A204.1 (cell line): Measurements from ENCODE around the gene KCND3.
"Not testable (repeated sequence)": the region's sequence is repeated elsewhere in the genome, so short reads cannot be mapped to it uniquely, and the experiment has no call there.

Experiments used
- FAIRE-seq: peaks from 2 replicates; lab custom pipeline; 2012; peaks lifted over from hg19 to GRCh38; lab: Jason Lieb, UNC

Gene KCND3

DNA sequence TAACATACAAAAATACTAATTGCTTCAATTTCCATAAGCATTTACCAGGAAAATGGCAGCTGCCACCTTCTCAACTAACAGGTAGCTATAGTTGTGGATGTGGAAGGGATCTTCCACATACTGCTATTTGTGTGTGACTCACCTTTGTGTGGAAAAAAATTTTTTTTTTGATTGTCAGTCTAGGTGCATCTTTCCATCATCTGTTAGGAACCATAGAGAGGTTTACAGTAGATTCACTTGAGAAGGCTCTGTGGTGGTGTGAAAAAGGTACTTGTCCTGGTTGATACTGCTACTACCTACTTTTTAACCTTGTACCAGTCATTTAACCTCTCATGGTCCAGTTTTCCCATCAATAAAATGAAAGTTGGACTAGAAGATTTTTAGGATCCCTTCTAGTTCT is 220.8 kb downstream of the KCND3 start:
- FAIRE-seq = no peak

DNA sequence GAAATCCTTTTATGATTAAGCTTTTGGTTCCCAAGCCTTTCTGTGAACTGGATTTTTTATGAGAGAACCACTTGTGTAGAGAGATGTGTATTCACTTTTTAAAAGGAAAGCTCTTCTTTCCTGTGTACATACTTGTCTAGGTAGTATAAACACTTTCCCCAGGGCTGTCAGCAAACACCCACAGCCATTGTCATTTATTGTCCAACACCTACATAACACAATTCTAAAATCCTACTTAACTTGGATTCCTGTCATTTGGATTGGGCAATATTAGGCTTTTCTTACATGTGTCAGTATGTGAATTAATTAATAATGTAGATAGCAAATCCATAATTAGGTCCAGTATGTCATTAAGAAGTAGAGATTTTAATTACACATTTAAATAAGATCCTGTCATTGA is 221.4 kb downstream of the KCND3 start:
- no peak for FAIRE-seq

DNA sequence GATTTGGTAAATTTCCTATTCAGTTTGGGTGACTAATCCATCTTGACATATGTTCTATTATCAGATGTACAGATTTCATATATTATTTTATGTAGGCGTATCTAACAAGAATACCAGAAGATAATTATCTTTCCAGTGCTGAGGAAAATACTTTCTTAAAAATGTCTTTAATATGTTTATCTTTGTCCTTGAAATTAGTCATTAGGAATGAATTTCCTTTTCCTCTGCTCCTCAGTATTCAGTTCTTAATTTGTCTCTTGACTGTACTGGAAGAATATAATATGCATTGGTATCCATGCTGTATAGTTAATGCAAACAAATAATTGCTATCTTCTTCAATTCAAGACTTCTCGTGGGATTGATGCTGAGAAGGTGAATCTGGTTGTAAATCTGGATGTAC is 227.1 kb downstream of the KCND3 start:
- FAIRE-seq = no peak

DNA sequence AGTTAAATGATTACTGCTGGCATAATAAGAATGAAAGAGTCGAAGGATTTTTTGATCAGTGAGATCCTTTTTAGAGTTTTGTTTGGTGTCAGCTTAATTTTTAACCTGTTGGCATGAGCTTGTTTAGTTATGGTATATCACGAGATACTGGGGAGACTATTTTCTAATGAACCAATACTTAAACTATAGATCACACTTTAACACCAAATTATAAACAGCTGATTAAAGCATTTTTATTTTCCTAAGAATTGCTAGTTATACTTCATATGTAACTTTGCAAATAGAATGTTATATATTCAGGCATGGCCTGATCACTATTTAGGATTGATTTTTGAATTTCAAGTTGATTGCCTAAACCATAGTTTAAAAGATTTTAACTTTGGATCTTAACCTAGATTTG is 227.8 kb downstream of the KCND3 start:
- no peak for FAIRE-seq

DNA sequence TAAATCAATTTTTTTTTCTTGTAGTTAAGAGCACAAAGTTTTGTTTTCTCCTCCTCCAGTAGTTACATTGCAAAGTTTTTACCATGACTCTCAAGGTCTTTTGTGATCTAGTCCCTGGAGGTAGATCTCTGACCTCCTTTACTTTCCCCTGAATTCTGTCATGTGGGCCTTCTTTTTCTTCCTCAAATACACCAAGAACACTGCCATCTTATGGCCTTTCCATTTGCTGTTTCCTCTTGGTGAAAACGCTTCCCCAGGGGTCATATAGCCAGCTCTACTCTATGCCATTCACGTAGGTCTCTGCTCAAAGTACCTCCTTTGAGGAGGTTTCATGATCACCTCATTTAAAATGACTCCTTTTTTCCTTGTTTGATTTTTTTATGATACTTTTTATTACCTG is 231.1 kb downstream of the KCND3 start:
- no peak for FAIRE-seq

DNA sequence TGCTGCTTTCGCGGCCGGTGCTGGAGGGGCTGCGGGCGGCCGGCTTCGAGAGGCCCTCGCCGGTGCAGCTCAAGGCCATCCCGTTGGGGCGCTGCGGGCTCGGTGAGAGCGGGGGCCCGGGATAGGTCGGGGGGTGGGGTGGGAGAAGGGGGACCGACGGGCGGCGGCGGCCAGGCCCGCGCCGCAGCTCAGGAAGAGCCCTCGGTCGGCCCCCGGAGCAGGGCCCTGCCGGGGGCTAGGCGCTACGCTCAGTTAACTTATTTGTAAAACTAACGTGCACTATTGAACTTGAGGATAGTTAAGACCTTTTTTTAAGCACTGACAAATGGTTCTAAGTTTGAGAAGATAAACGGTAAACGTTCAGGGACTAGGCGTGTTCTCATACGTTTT is 233.3 kb downstream of the KCND3 start:
- no peak for FAIRE-seq

DNA sequence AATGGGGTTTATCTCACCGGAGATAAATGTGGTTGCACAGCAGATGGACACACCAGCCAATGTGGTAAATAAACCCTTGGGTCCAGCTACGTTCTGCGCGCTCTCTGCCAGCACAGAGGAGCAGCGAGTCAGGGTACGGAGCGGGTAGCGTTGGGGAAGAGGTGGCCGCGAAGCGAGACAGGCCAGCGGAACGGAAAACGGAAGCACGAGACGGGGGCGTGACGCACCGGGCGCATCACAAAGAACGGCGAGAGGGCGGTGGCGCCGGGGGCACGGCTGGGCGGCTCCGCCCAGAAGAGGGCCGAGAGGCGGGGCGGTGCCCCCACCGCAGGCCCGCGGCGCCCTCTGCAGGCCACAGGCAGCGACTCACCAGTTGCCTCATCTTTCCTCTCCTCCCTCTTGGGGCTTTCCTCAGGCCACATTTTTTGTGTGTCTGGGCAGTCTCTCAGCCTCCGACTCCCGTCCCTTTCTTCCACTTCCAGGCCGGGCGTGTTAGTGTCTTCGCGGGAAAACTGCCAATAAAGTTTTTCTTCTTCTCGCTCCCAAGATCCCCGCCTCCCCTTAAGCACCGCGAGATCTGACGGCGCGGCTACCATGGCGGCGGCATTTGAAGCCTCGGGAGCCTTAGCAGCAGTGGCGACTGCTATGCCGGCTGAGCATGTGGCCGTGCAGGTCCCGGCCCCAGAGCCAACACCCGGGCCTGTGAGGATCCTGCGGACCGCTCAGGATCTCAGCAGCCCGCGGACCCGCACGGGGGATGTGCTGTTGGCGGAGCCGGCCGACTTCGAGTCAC is 233.9 kb downstream of the KCND3 start, which contains the start of gene DDX20:
DDX20 (plus strand) TSS at position 571 of the 793 bp plus-strand sequence; CDS start at position 595, 24 bp downstream.
- FAIRE-seq = no peak

DNA sequence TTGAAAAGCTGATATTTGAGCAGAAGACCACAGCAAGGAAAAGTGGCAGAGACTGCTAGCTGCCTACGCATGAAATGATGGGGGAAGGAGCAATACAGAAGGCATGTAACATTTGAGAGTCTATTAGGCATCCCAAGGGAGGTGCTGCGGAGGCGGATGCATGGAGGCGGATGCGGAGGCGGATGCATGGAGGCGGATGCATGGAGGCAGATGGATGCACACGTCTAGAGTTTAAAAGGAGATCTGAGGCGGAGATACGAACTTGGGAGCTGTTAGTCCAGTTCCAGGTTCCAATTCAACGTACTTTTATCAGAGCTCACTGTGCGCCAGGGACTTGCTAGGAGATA is 234.5 kb downstream of the KCND3 start:
- no peak for FAIRE-seq

DNA sequence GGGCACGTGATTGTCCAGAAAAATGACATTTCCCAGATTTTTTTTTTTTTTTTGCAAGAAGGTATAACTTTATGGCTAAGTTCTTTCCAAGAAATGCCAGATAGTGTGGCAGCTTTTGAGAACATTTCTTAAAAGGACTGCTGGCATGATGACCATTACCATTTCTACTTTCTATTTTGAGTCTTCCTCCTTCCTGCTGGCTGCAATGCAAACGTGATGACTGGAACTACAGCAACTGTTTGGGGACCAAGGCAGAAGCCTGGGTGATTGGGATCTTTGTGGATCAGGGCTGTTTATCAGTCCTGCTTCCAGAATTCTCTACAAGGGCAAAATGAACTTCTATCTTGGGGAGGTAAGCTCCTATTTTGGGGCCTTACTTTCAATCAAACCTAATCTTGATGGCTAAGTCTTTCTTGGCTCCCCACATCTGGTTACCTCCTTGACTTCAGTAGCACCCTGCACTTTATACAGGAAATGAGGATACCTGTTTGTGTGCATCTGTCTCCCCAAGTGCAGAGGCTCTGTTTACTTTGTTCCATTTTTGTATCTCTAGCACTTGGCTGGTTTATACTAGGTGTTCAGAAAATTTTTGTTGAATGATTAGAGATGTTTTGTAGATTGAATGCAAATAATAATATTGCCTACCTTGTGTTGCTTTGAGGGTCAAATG is 237.4 kb downstream of the KCND3 start:
- no peak for FAIRE-seq

DNA sequence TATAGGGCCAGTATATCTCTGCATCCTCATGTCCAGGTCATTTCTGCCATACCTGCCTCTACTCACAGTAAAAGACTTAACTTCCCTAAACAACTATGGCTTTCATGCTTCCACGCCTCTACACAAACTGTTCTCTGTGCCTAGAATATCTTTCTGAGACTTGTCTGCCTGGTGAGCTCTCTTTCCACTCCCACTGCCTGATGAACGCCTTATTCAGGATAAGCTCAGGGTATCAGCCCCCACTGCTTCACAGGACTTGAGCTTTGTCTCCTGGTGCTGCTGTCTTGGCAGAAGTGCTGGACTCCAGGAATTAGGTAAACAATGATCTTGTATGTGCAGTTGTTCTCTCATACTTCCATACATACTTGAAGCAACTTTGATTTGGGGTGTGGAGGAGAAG is 238.6 kb downstream of the KCND3 start:
- FAIRE-seq = no peak

DNA sequence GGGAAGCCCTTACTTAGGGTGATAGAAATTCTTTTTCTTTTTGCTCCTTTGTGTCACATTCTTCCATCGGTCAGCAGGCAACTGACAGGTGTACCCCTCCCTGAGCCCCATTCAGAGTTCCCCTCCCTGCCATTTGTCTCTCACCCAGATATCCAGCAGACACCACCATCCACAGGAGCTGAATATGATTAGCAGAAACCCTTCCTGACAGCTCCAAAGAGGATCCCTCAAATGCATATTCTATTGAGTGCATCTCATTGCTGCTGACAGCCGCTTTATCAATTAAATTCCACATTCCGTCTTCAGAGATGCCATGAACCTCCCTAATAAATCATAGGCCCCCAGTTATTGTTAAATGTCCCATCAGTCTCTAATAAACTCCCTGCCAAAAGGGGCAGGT is 239.8 kb downstream of the KCND3 start:
- FAIRE-seq = no peak

DNA sequence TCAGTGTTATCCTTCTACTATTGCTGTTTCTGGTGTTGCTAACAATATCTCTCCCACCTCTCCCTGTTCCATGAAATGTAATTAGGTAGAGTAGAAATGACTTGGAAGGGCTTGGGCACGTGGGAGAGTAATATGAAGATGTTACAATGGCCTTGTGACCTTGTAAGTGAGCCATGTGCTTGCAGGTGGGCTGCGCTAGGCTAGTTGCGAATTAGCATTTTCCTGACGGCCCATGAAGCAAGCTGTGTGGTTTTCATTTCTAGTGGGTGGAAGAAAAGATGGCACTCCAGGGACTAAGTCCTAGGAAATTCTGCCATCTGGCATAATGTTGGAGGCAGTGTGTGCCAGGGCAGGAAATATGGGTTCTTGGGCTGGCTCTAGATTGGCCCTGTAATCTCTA is 241.5 kb downstream of the KCND3 start:
- no peak for FAIRE-seq

DNA sequence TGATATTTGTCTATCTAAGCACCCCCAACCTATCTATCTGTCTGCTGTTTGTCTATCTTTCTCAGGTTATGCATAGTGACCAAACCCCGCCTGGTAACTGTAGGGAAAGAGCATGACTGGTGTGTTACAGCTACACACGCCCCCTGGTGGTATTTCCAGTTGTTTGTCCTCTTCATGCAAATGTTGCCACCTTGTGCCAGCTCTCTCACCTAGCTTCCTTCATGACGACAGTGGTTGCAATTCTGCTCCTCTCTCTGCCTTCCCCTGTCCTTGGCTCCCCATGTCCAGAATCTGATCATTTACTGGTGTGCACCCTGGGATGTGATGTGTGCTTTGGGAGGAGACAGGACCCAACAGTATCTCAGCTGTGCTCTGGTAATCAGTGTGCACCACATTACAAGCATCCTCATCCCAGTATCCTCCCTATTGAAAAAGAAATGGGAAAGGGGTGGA is 242.2 kb downstream of the KCND3 start:
- no peak for FAIRE-seq

DNA sequence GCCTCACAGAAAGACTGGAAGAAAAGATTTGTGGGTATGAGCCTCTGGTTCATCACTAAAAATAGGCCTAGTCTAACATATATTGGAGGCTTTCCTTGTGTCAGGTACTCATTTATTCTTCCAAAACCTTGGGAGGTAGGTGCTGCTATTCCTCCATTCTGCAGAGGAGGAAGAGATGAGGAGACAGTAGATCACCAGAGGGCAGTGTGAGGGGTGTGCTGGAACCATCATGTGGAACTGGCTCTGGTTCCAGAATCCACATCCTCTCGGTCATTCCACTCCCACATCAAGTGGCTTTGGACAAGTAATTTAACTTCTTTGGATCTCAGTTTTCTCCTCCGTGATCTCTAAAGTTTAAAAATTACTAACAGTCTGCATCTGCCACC is 242.9 kb downstream of the KCND3 start:
- no peak for FAIRE-seq

DNA sequence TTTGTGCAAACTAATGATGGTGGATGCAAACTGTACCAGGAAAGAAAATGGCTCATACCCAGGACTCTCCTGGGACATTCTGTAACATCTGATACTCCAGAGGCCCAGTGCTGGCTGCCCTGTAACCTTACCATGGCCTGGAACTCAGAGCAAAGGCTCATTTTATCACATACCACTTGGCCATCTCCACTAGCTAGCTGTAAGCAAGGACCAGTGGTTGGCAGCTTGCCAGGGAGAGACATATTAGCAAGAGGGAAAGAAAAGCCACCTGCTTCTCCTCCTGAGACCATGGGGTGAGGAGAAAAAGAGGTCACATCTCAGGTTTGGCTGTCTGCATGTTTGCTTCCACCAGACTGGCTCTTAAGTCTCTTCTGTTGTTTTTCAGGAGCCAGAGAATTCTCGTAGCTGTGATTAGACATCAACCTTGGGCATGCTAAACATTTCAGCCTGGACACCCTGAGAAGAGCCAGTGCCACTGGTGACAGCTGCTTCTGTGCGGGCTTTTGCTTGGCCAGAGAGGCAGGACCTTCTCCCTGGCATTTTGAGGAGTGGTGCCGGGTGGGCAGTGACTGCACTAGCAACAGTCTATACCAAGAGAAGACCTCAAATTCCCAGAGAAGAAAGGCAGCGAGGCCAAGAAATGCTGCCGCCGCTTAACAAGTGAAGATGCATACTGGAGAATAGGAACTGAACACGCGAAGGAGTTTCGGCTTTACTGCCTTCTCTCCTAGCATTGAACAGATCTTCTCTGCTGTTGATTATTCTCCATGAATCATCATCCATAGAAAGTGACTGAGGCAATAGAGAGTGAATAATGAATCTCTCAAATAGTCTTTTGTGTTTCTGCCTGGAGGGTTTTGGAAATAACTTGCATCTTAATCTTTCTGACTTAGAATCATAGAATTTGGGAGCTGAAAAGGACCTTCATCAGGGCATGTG is 243.5 kb downstream of the KCND3 start:
- no peak for FAIRE-seq

DNA sequence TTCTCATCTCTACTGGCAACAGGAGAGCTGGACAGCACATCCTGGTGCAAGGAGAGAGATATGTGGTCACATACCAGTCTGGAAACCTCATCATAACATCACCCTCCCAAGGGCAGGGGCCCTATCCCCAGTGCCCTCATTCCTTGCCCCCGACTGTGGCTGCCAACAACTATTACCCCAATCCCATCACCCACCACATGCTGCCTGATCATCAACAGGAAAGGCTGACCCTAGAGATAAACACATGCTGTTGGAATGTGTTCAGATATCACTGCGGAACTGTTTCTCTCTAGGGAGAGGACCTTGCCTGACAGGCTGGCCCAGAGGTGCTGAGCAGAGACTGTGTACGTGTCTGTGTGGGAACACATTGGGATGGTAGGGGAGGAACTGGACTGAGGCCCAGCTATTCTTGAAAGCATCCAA is 245.8 kb downstream of the KCND3 start:
- FAIRE-seq = no peak

DNA sequence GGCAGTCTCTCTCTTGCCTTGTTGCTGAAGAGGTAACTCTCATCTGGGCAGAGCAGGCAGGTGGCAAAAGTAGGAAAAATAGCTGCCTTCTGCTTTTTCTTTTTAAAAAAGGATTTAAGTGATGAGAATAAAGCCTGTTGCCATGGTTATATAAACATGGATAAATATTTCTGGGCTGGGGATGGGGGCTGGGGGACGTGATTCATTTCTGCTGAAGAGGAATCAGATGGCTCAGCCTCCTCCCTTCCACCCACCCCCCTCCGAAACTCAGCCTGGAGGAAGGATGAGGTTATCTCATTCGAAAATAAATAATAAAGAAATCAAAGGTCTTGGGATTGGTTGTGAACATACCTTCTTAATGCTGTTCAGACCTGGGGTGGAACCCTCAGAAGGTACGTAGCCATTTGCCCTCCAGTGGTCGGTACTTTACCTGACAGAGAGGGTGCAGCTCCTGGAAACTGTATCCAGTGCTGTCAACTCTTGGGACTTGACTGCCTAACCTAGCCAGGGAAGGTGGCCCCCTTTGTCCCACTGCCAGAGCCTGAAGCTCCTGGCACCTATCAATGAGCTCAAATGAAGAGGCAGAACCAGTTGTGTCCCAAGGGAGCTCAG is 246.4 kb downstream of the KCND3 start:
- no peak for FAIRE-seq

DNA sequence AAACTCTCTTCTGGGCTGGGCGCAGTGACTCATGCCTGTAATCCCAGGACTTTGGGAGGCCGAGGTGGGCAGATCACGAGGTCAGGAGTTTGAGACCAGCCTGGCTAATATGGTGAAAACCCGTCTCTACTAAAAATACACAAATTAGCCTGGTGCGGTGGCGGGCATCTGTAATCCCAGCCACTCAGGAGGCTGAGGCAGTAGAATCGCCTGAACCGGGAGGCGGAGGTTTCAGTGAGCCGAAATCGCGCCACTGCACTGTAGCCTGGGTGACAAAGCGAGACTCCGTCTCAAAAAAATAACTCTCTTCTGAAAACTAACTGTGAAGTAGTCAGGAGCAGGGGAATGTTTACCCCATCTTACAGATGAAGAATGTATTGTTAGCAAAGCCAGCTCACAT is 247.2 kb downstream of the KCND3 start:
- not testable (repeated sequence) for FAIRE-seq

DNA sequence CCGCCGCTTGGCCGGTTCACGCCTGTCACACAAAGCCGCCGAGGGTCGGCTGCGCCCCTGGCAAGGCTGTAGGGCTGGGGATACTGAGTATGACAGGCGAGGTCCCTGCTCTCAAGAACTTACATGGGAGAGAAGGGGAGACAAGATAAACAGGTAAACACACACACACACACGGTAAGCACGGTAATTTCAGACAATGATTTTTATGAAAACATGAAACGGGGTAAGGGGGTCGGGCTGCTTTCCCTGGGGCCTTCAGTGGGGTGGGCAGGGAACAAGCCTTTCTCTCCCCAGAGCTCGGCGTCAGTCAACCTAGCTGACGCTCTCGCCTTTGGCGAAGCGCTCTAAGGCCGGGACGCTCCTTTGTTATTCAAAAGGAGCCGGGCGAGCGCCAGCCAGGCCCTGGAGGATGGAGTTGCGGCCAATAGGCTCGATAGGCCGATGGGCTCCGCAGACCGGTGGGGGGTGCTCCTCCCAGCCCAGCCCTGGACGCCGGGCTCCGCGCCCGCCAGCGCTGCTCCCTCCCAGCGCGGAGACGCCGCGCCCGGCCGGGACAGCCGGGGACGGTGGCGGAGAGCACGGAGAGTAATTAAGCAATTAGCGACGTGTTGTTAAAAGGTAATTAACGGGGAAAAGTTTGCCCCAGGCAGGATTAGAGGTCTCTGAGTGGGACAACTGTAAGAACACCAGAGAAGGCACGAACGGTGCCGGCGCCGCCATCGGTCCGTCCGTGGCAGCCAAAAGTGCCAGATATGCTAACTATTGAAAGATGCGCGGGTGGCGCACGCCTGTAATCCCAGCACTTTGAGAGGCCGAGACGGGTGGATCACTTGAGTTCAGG is 249.3 kb downstream of the KCND3 start:
- FAIRE-seq = no peak

DNA sequence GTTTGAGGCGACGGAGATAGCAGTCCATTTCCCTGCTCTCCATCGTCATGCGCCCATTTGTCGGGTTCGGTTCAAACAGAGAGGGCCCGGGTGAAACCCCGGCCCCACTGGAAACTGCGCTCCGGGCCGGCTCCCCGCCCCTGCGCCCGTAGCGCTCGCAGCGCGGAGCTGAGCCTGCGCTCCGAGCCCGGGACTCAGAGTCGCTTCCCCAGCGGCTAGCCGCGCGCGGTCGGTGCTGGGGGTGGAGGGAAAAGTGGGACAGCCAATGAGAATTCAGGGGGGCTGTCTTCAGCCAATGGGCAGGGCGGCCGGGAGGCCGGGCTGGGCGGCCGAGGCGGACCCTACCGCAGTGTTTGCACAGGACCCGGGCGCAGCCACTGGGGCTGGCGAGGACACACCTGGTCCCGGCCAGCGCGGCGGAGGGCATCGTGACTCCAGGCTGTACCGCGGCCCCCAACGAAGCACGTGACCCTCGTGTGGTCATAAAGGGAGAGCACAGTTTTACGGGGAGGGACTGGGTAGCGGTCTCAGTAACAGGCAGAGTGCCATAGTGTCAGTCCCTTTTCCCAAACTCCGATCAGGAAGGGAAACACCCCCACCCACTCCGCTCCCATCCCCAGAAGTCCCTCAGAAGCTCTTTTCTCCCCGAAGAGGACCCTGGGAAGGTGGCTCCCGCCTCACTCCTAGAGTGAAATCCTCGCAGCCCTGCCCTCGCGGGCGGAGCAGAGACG is 250.1 kb downstream of the KCND3 start, which contains the start of gene INKA2:
INKA2 (minus strand) TSS at position 202 of the 731 bp plus-strand sequence; CDS start at position 49, 153 bp downstream.
- FAIRE-seq = no peak
